HG03442 (cell line): ENCODE measurements around the gene SLC20A1.

Experiments used
- ATAC-seq: cut with Tn5 transposase; IDR thresholded peaks from one replicate; pipeline ENCODE4 v1.9.1; 2021; ENCODE audit warnings: mild to moderate bottlenecking, moderate library complexity; ENCODE audit not compliant: unreplicated experiment

SLC20A1 gene

GRCh38 chr2:112623913-112624777 lies 21.6 kb upstream of the SLC20A1 start:
- peak; percentile 64 for ATAC-seq

GRCh38 chr2:112625474-112626114 lies 20.1 kb upstream of the SLC20A1 start:
- no peak for ATAC-seq

GRCh38 chr2:112626604-112627059 lies 19.1 kb upstream of the SLC20A1 start:
- no peak for ATAC-seq

- ATAC-seq = no peak
These were observed 18.4 kb upstream of the SLC20A1 start for GRCh38 chr2:112627060-112628040.

GRCh38 chr2:112629224-112629623 lies 16.5 kb upstream of the SLC20A1 start:
- no peak for ATAC-seq

- no peak for ATAC-seq
These were observed 15.9 kb upstream of the SLC20A1 start for GRCh38 chr2:112629823-112630222.

GRCh38 chr2:112630268-112630667 lies 15.5 kb upstream of the SLC20A1 start:
- ATAC-seq = no peak

GRCh38 chr2:112633708-112634107 lies 12.0 kb upstream of the SLC20A1 start:
- no peak for ATAC-seq

GRCh38 chr2:112634153-112634873 lies 11.4 kb upstream of the SLC20A1 start:
- ATAC-seq = no peak

- no peak for ATAC-seq
These were observed 10.9 kb upstream of the SLC20A1 start for GRCh38 chr2:112634874-112635157.

- ATAC-seq = peak; percentile 84
These were observed 9.0 kb upstream of the SLC20A1 start for GRCh38 chr2:112636605-112637288.

GRCh38 chr2:112637289-112637660 lies 8.5 kb upstream of the SLC20A1 start:
- ATAC-seq = no peak

GRCh38 chr2:112639936-112640335 lies 5.8 kb upstream of the SLC20A1 start:
- ATAC-seq = no peak

GRCh38 chr2:112640467-112640799 lies 5.3 kb upstream of the SLC20A1 start:
- no peak for ATAC-seq

GRCh38 chr2:112640800-112641675 lies 4.7 kb upstream of the SLC20A1 start:
- no peak for ATAC-seq

GRCh38 chr2:112641701-112642100 lies 4.0 kb upstream of the SLC20A1 start:
- no peak for ATAC-seq

- no peak for ATAC-seq
These were observed 3.2 kb upstream of the SLC20A1 start for GRCh38 chr2:112642561-112642960.

GRCh38 chr2:112642966-112643365 lies 2.8 kb upstream of the SLC20A1 start:
- ATAC-seq = no peak

- ATAC-seq = no peak
These were observed 2.3 kb upstream of the SLC20A1 start for GRCh38 chr2:112643488-112643887.
